Kidney epithelial cell (primary cell): ENCODE measurements around the gene AGBL1. TPM values are rescaled to one million over a fixed set of nuclear protein-coding genes. Genes with fewer than 3 reads are reported as not detected.

Experiments
- DNase-seq: peaks from one replicate; pipeline ENCODE4 v3.0.0-alpha.2; 2010; ENCODE audit warnings: low read depth
- H3K27me3 ChIP-seq: 2 replicates; pipeline ENCODE4 v1.6.0; 2011; ENCODE audit warnings: low read length; ENCODE audit not compliant: control insufficient read depth, insufficient read depth
- H3K36me3 ChIP-seq: 2 replicates; pipeline ENCODE4 v1.5.1; 2011; ENCODE audit warnings: low read length; ENCODE audit not compliant: control insufficient read depth, insufficient read depth
- H3K4me3 ChIP-seq: 2 replicates; pipeline ENCODE4 v1.5.1; 2011; ENCODE audit warnings: low read depth, mild to moderate bottlenecking, control low read depth, low read length
- total RNA-seq: library from RNA; depleted of rRNA; stranded (reverse); fragments of >200 nt; gene quantifications from 2 replicates; pipeline ENCODE4 v1.2.3, GENCODE V29; 2015
- TF ChIP-seq, protein P1 (sequence below): IDR thresholded peaks from 2 replicates; pipeline ENCODE4 v1.5.1; 2011; ENCODE audit warnings: mild to moderate bottlenecking, moderate library complexity, low read length, control low read depth, inconsistent platforms; ENCODE audit not compliant: insufficient read depth, poor library complexity, severe bottlenecking

Gene AGBL1
- total RNA-seq, 1 donor from 2014 or later = not detected

GRCh38 chr15:86255247-86255646 is 175.6 kb downstream of the AGBL1 start:
- H3K4me3 ChIP-seq = no peak overlapping the region
- no peaks in the 10 kb centered on the region for H3K27me3 ChIP-seq
- DNase-seq = no peak
- TF ChIP-seq, protein P1, sequence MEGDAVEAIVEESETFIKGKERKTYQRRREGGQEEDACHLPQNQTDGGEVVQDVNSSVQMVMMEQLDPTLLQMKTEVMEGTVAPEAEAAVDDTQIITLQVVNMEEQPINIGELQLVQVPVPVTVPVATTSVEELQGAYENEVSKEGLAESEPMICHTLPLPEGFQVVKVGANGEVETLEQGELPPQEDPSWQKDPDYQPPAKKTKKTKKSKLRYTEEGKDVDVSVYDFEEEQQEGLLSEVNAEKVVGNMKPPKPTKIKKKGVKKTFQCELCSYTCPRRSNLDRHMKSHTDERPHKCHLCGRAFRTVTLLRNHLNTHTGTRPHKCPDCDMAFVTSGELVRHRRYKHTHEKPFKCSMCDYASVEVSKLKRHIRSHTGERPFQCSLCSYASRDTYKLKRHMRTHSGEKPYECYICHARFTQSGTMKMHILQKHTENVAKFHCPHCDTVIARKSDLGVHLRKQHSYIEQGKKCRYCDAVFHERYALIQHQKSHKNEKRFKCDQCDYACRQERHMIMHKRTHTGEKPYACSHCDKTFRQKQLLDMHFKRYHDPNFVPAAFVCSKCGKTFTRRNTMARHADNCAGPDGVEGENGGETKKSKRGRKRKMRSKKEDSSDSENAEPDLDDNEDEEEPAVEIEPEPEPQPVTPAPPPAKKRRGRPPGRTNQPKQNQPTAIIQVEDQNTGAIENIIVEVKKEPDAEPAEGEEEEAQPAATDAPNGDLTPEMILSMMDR = no peak
- H3K36me3 ChIP-seq = no peaks in the 10 kb centered on the region

DNA sequence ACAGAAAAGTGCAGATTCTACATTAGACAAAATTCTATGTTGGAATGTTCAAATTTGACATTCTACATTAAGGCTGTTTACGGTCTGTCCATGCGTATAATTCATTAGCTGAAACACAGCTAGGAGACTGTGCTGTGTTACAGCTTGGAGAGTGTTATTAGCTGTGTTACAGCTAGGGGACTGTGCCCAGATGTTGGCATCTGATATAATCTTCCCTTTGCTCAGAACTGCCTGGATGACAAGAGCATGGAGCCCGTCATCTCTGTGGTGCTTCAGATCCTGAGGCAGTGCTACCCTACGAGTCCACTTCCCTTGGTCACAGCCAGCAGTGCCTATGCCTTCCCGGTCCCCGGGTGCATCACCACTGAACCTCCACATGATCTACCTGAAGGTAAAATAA is 177.0 kb downstream of the AGBL1 start:
- TF ChIP-seq, protein P1 = no peak
- no peak for DNase-seq
- H3K27me3 ChIP-seq = no peaks in the 10 kb centered on the region
- H3K36me3 ChIP-seq = no peaks in the 10 kb centered on the region
- no peak overlapping the region for H3K4me3 ChIP-seq

- H3K4me3 ChIP-seq = no peak overlapping the region
- no peaks in the 10 kb centered on the region for H3K27me3 ChIP-seq
- TF ChIP-seq, protein P1 = no peak
- no peaks in the 10 kb centered on the region for H3K36me3 ChIP-seq
- no peak for DNase-seq
Measured at GRCh38 chr15:86259589-86259988, 179.9 kb downstream of the AGBL1 start.

DNA sequence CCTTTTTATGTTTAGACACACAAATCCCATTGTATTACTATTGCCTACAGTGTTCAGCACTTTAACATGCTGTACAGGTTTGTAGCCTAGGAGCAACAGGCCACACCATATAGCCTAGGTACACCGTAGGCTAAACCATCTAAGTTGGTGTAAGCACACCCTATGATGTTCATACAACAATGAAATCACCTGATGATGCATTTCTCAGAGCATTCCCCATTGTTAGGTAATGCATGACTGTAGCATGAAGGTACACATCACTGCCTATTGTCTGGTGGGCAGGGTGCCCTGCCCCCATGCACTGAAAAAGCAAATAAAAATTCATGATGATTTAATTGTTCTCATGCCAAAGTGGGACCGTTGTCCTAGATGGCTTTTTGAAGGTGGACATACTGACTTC is 183.6 kb downstream of the AGBL1 start:
- DNase-seq = no peak

DNA sequence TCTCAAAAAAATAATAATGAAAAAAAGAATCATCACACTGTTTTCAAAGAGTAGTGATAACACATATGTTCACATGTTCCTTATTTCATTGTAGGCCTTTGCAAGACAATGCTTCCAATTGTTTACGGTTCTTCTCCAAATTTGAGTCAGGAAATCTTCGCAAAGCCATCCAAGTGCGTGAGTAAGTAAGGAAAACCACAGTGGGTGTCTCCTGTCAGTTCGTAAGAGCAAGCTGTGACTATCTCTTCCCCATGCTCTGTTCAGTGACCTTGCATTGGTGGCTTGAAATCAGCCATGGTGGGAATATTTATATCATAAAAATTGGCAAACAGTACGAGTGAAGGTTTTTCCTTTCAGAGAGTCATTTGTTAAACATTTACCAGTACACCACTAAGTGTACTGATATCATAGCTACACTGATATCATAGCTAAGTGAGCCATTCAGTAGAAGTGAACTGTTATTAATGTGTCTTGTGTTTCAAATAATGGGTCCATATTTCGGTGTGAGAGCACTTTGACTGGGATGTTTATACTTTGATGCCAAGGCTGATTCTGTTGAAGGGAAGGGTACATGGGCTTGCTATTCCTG is 187.3 kb downstream of the AGBL1 start:
- TF ChIP-seq, protein P1 = no peak
- H3K36me3 ChIP-seq = no peaks in the 10 kb centered on the region
- no peak overlapping the region for H3K4me3 ChIP-seq
- H3K27me3 ChIP-seq = no peaks in the 10 kb centered on the region
- DNase-seq = no peak

More for the DNA sequence above, 183.6 kb downstream of the AGBL1 start:
- Histone ChIP-seq H3K4me3 (no peak overlapping the region), H3K27me3 (no peaks in the 10 kb centered on the region), H3K36me3 (no peaks in the 10 kb centered on the region)
- TF ChIP-seq, protein P1 = no peak

DNA sequence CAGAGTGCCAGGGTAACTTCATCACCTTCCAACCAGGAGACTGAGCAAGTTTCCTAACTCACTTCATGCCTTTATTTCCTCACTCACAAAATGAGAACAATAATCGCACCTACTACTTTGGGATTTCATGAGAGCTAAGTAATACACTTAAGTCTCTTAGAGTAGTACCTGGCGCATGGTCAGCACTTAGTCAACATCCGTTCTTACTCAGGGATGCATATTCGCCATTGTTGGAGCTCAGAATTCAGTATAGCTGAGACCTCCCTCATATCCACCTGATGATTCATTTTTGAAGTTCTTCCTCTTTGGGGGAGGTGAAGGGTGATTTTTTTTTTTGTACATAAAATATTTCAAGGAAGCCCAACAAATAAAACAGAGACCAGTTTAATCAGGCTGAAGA is 188.2 kb downstream of the AGBL1 start:
- DNase-seq = no peak
- Histone ChIP-seq H3K4me3 (no peak overlapping the region), H3K27me3 (no peaks in the 10 kb centered on the region), H3K36me3 (no peaks in the 10 kb centered on the region)
- TF ChIP-seq, protein P1 = no peak
